B cell (primary cell): Measurements from ENCODE around the gene PEX7. TPM values are rescaled to one million over a fixed set of nuclear protein-coding genes. Genes with fewer than 3 reads are reported as not detected.

Experiments
- ATAC-seq: fragments of 200-7000 bp; cut with Tn5 transposase; one replicate; pipeline ENCODE4 v1.10.0; 2021; ENCODE audit warnings: low read depth, mild to moderate bottlenecking, moderate number of reproducible peaks, moderate library complexity
- CTCF ChIA-PET: fragments of 350-600 bp; sonication (Branson Sonifier 250); formaldehyde crosslinking; loops from one replicate; lab custom pipeline; 2021; ENCODE audit warnings: antibody characterized with exemption, inconsistent platforms; lab: Charles Lee
- POLR2A ChIA-PET: fragments of 350-600 bp; sonication (Branson Sonifier 250); formaldehyde crosslinking; loops from one replicate; lab custom pipeline; 2021; ENCODE audit warnings: antibody characterized with exemption; lab: Charles Lee
- DNase-seq: peaks from one replicate; pipeline ENCODE4 v3.0.0; 2013
- H2AFZ ChIP-seq: 2 replicates; pipeline ENCODE4 v1.6.1; 2012; ENCODE audit warnings: mild to moderate bottlenecking, low read depth, low read length; ENCODE audit not compliant: insufficient read depth, poor library complexity, severe bottlenecking
- H3K27ac ChIP-seq, 2 donors: 1 replicate in 1 of 2; 2 replicates in 1 of 2; pipeline ENCODE4 v1.5.1; 2012 to 2013; ENCODE audit warnings: low read length in 2 of 2, mild to moderate bottlenecking in 2 of 2, moderate library complexity in 1 of 2
- H3K27me3 ChIP-seq, 4 experiments: fragments of 200-600 bp in 1 of 4; sonication (generic) in 1 of 4; replicated peaks in 1 of 4; 1 replicate in 2 of 4; 2 replicates in 2 of 4; pipeline versions ENCODE4 v1.6.1 to v1.7.0; 2013 to 2016; ENCODE audit warnings: low read length in 3 of 4, mild to moderate bottlenecking in 2 of 4, mixed read lengths in 1 of 4, moderate library complexity in 1 of 4; ENCODE audit not compliant: insufficient read depth in 4 of 4, control insufficient read depth in 3 of 4; ENCODE audit errors: control extremely low read depth in 1 of 4
- H3K36me3 ChIP-seq, 2 experiments: replicated peaks in 1 of 2; 1 replicate in 1 of 2; 2 replicates in 1 of 2; pipeline versions ENCODE4 v1.6.1 to v1.7.1; 2013; ENCODE audit warnings: low read length in 1 of 2; ENCODE audit not compliant: insufficient read depth in 2 of 2, control insufficient read depth in 1 of 2; ENCODE audit errors: control extremely low read depth in 1 of 2, extremely low read depth in 1 of 2
- H3K4me1 ChIP-seq, 2 donors: fragments of 200-600 bp in 1 of 2; sonication (generic) in 1 of 2; 1 replicate in 1 of 2; 2 replicates in 1 of 2; pipeline versions ENCODE4 v1.5.1 to v1.6.1; 2013 to 2017; ENCODE audit warnings: low read length in 2 of 2; ENCODE audit not compliant: control insufficient read depth in 2 of 2, insufficient read depth in 2 of 2
- H3K4me2 ChIP-seq: replicated peaks from 2 replicates; pipeline ENCODE3; 2012; ENCODE audit warnings: mild to moderate bottlenecking, low read depth, low read length; ENCODE audit not compliant: poor library complexity, severe bottlenecking
- H3K4me3 ChIP-seq, 5 experiments: fragments of 200-600 bp in 1 of 5; sonication (generic) in 1 of 5; 1 replicate in 3 of 5; 2 replicates in 2 of 5; pipeline versions ENCODE4 v1.5.1 to v1.7.0; 2011 to 2016; ENCODE audit warnings: low read length in 4 of 5, mild to moderate bottlenecking in 4 of 5, low read depth in 2 of 5, control low read depth in 1 of 5, moderate library complexity in 1 of 5; ENCODE audit not compliant: insufficient read depth in 1 of 5; ENCODE audit errors: control extremely low read depth in 1 of 5, extremely low read depth in 1 of 5
- H3K79me2 ChIP-seq: fragments of 200-600 bp; sonication (generic); one replicate; pipeline ENCODE4 v1.6.0; 2016; ENCODE audit warnings: low read length; ENCODE audit not compliant: control insufficient read depth, insufficient read depth
- H3K9ac ChIP-seq: fragments of 200-600 bp; sonication (generic); 2 replicates; pipeline ENCODE4 v1.6.1; 2017; ENCODE audit warnings: mild to moderate bottlenecking, low read length, moderate library complexity
- H3K9me3 ChIP-seq, 3 donors: one replicate each; pipeline versions ENCODE4 v1.6.1 to v1.7.1; 2013; ENCODE audit warnings: low read length in 2 of 3; ENCODE audit not compliant: control insufficient read depth in 2 of 3, insufficient read depth in 1 of 3; ENCODE audit errors: control extremely low read depth in 1 of 3
- H4K20me1 ChIP-seq: 2 replicates; pipeline ENCODE4 v1.6.0; 2012; ENCODE audit warnings: mild to moderate bottlenecking, low read length; ENCODE audit not compliant: insufficient read depth, control insufficient read depth, poor library complexity, severe bottlenecking
- H3K27ac Mint-ChIP-seq: one replicate; pipeline ENCODE4 v1.8.0; 2021; ENCODE audit warnings: mixed read lengths
- H3K27me3 Mint-ChIP-seq: one replicate; pipeline ENCODE4 v1.8.0; 2021; ENCODE audit warnings: mixed read lengths
- H3K4me1 Mint-ChIP-seq: one replicate; pipeline ENCODE4 v1.8.0; 2021; ENCODE audit warnings: mixed read lengths
- H3K4me3 Mint-ChIP-seq: one replicate; pipeline ENCODE4 v1.8.0; 2021; ENCODE audit warnings: mixed read lengths
- H3K9me3 Mint-ChIP-seq: one replicate; pipeline ENCODE4 v1.8.0; 2022; ENCODE audit warnings: mixed read lengths; ENCODE audit not compliant: insufficient read depth
- CTCF ChIP-seq: fragments of 200-600 bp; IDR thresholded peaks from one replicate; pipeline ENCODE4 v1.8.0; 2022; ENCODE audit warnings: antibody characterized with exemption, mild to moderate bottlenecking
- EZH2 ChIP-seq: IDR thresholded peaks from 2 replicates; pipeline ENCODE4 v1.6.1; 2012; ENCODE audit warnings: borderline replicate concordance, low read depth, mild to moderate bottlenecking, moderate library complexity, low read length; ENCODE audit not compliant: insufficient read depth, poor library complexity, severe bottlenecking
- WGBS: methylation state at CpG from one replicate; pipeline ENCODE4 v1.1.5; 2013; ENCODE audit warnings: missing lambda C conversion rate; ENCODE audit not compliant: insufficient coverage; 5-methylcytosine and 5-hydroxymethylcytosine counted together
- intact Hi-C: fragments of 100-400 bp; cut with micrococcal nuclease; formaldehyde crosslinking; loops from one replicate; pipeline ENCODE4 v1.10.0; 2022
- polyA plus RNA-seq: library from polyadenylated mRNA; depleted of rRNA; stranded (reverse); fragments of >200 nt; gene quantifications from 2 replicates; pipeline ENCODE4 v1.2.3, GENCODE V29; 2012
- total RNA-seq, 2 donors: library from RNA; stranded (reverse); fragments of 120-200 nt in 1 of 2; gene quantifications; 1 replicate in 1 of 2; 2 replicates in 1 of 2; pipeline versions ENCODE4 v1.2.3 to v1.2.4, GENCODE V29; 2013 to 2022

Gene PEX7
- total and polyA plus RNA-seq, 2 donors (not counting 1 experiment from before 2014, with no cell fraction given): 3.9 TPM

GRCh38 chr6:136932599-136932998 is 110.2 kb downstream of the PEX7 start:
- Histone ChIP-seq H3K79me2 (no peaks in the 10 kb centered on the region), H3K27me3 (peaks cover 0 to 26% (median 12%) of the 10 kb centered on the region in 4 experiments), H4K20me1 (no peaks in the 10 kb centered on the region), H3K27ac (no peak overlapping the region), H2AFZ (no peak overlapping the region), H3K4me3 (no peak overlapping the region), H3K9ac (no peak overlapping the region), H3K4me2 (no peak overlapping the region), H3K9me3 (no peaks in the 10 kb centered on the region), H3K36me3 (no peaks in the 10 kb centered on the region), H3K4me1 (no peaks in the 10 kb centered on the region)
- no peaks in the 10 kb centered on the region for H3K9me3 Mint-ChIP-seq
- H3K27ac Mint-ChIP-seq: no peak overlapping the region
- 100% methylated on average over 1 of the region's 2 CpGs for WGBS
- POLR2A ChIA-PET: no interaction called here
- peaks cover 54% of the 10 kb centered on the region for H3K27me3 Mint-ChIP-seq
- ATAC-seq: no peak
- intact Hi-C loops: no loop called here
- no peak overlapping the region for H3K4me3 Mint-ChIP-seq
- no peak for TF ChIP-seq EZH2
- DNase-seq: no peak
- no peaks in the 10 kb centered on the region for H3K4me1 Mint-ChIP-seq
- CTCF ChIA-PET: no interaction called here

- H3K9me3 Mint-ChIP-seq: peaks cover 8% of the 10 kb centered on the region
- no peak overlapping the region for H2AFZ ChIP-seq
- H3K27ac Mint-ChIP-seq: no peak overlapping the region
- H3K4me3 ChIP-seq: no peak overlapping the region
- H3K27ac ChIP-seq: no peak overlapping the region
- H3K4me2 ChIP-seq: no peak overlapping the region
- intact Hi-C loops: no loop called here
- no peak overlapping the region for H3K4me3 Mint-ChIP-seq
- no peaks in the 10 kb centered on the region for H3K36me3 ChIP-seq
- no peak for ATAC-seq
- H3K27me3 ChIP-seq: peaks cover 0 to 8% (median 4%) of the 10 kb centered on the region in 4 experiments
- no peaks in the 10 kb centered on the region for H3K4me1 Mint-ChIP-seq
- CTCF ChIA-PET: no interaction called here
- peaks cover 4 to 9% (median 5%) of the 10 kb centered on the region in 3 donors for H3K9me3 ChIP-seq
- H3K9ac ChIP-seq: no peak overlapping the region
- no CpG with 5 or more reads among the region's 1 CpG for WGBS
- no peaks in the 10 kb centered on the region for H3K79me2 ChIP-seq
- peaks cover 21% of the 10 kb centered on the region for H3K27me3 Mint-ChIP-seq
- DNase-seq: no peak
- POLR2A ChIA-PET: no interaction called here
- no peak for TF ChIP-seq EZH2
- TF ChIP-seq CTCF: no peak
- H3K4me1 ChIP-seq: no peaks in the 10 kb centered on the region
- H4K20me1 ChIP-seq: no peaks in the 10 kb centered on the region
These were observed 122.7 kb downstream of the PEX7 start for GRCh38 chr6:136945072-136945471.
